Heart right ventricle (tissue), 16 donors: ENCODE data around the gene STIM2. TPM values are rescaled to one million over a fixed set of nuclear protein-coding genes. Genes with fewer than 3 reads are reported as not detected.

Experiments
- ATAC-seq, 8 donors: fragments of 200-7000 bp; cut with Tn5 transposase; one replicate each; pipeline ENCODE4 v1.9.1; 2020; ENCODE audit warnings: mild to moderate bottlenecking in 8 of 8, moderate library complexity in 8 of 8, moderate number of reproducible peaks in 1 of 8
- DNase-seq, 2 donors: peaks; one replicate each; pipeline ENCODE4 v3.0.0-alpha.2; 2020
- H3K27ac ChIP-seq, 10 donors: fragments of 200-600 bp; sonication (generic) in 2 of 10; one replicate each; pipeline versions ENCODE4 v1.5.0 to v1.8.0; 2020 to 2022; ENCODE audit warnings: mild to moderate bottlenecking in 3 of 10
- H3K27me3 ChIP-seq, 7 donors: fragments of 200-600 bp; one replicate each; pipeline ENCODE4 v1.8.0; 2021 to 2022; ENCODE audit warnings: mild to moderate bottlenecking in 2 of 7
- H3K36me3 ChIP-seq, 9 donors: fragments of 200-600 bp; sonication (generic) in 1 of 9; one replicate each; pipeline versions ENCODE4 v1.5.0 to v1.8.0; 2020 to 2022; ENCODE audit warnings: mild to moderate bottlenecking in 2 of 9
- H3K4me1 ChIP-seq, 9 donors: fragments of 200-600 bp; sonication (generic) in 1 of 9; one replicate each; pipeline versions ENCODE4 v1.5.0 to v1.8.0; 2020 to 2022; ENCODE audit warnings: mild to moderate bottlenecking in 4 of 9
- H3K4me3 ChIP-seq, 10 donors: fragments of 200-600 bp; sonication (generic) in 2 of 10; one replicate each; pipeline versions ENCODE4 v1.5.0 to v1.8.0; 2020 to 2022; ENCODE audit warnings: mild to moderate bottlenecking in 7 of 10, moderate library complexity in 2 of 10
- H3K9me3 ChIP-seq, 11 donors: fragments of 200-600 bp in 10 of 11; sonication (generic) in 2 of 11; one replicate each; pipeline versions ENCODE4 v1.5.0 to v1.8.0; 2013 to 2022; ENCODE audit warnings: mild to moderate bottlenecking in 2 of 11, control low read depth in 1 of 11, moderate library complexity in 1 of 11
- WGBS, 2 donors: extraction: QIAGEN DNeasy Blood & Tissue Kit; methylation state at CpG; one replicate each; pipeline ENCODE4 v1.1.7; 2013; ENCODE audit warnings: inconsistent platforms in 1 of 2; 5-methylcytosine and 5-hydroxymethylcytosine counted together
- intact Hi-C, 10 donors: fragments of 100-400 bp; cut with DNase I; formaldehyde crosslinking; loops; one replicate each; pipeline versions ENCODE4 v1.11.1 to v1.14.2; 2022
- polyA plus RNA-seq, 2 donors: library from polyadenylated mRNA; stranded (reverse); fragments of 200-250 nt; gene quantifications; one replicate each; pipeline ENCODE4 v1.2.3, GENCODE V29; 2013
- total RNA-seq, 10 donors: library from RNA; stranded (reverse); fragmentation: NEBNext Ultra II Directional in 3 of 10; extraction: Animal tissue kit (Norgen Biotek cat#: 25700) in 3 of 10; gene quantifications; one replicate each; pipeline versions ENCODE4 v1.2.1 to v1.2.4, GENCODE V29; 2021 to 2023
- TF ChIP-seq, protein P1 (sequence below), 9 donors: fragments of 200-600 bp; sonication (generic) in 2 of 9; IDR thresholded peaks; one replicate each; pipeline versions ENCODE4 v1.5.0 to v1.8.0; 2021 to 2022; ENCODE audit warnings: antibody characterized with exemption in 9 of 9, mild to moderate bottlenecking in 5 of 9, moderate library complexity in 1 of 9
- donor health status: Arrhythmogenic right ventricular cardiomyopathy.
- donor health status: ischemic (EF 13 %, LVEDD 7.1; RV severe dilation, severe dysfunction).
- donor health status: healthy with polysubstance abuse.
- donor health status: DM: no; HTN: yes; CAD: no.
- donor health status: DM: no; HTN: no; CAD: no.
- donor health status: ischemic (EF 25% LVEDD 6.9; RV normal size, moderate dysfunction).
- donor health status: ischemic (EF 25% LVEDD 5.7; RV mildly dilated, moderate dysfunction).
- donor health status: healthy.
- donor health status: DM: yes; HTN: yes; CAD: no.
- donor health status: Ischemic cardiomyopathy.
- donor health status: ischemic (EF 35%, LVEDD 5.7; RV mildly dilated, moderate dysfunction).
- donor health status: nonischemic (EF 11% LVEDD 7.7; RV severe dilation, severe dysfunction).
- donor health status: DM: yes; HTN: yes; CAD: no.
- donor health status: PGD.
- donor health status: ischemic (EF 29% LVEDD 5.4; RV normal size, mild dysfunction).
- donor health status: nonischemic (EF 23%, LVEDD 6.1; RV moderate dilation, normal function).

STIM2 gene
- total and polyA plus RNA-seq, 12 donors, result 5.2 to 13.5 (median 9.6) TPM

DNA sequence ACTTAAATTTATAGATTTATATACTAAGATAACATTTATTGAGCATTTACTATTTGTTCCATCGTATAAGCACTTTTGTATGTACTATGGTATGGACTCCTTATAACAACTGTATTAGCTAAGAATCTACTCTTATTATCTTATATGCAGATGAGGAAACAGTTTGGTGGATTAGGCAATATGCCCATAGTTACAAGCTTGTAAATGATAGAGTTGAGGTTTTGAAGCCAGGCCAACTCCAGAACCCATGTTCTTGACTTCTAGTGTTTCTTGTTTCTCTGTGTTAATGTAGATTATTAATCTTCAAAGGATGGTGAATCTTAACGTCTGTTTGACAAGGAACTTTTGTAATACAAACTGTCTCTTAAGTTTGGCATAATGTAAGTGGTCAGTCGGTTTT is 71.3 kb downstream of the STIM2 start:
- peaks cover 0 to 9% (median 0%) of the 10 kb centered on the region in 9 donors for H3K4me1 ChIP-seq
- H3K27me3 ChIP-seq, result no peaks in the 10 kb centered on the region
- no peak for ATAC-seq
- no peaks in the 10 kb centered on the region for H3K36me3 ChIP-seq
- 89 to 94% methylated on average over 3 of the region's 3 CpGs for WGBS, 2 donors
- intact Hi-C loops, result no loop called here
- H3K27ac ChIP-seq, result no peak overlapping the region
- H3K9me3 ChIP-seq, result no peaks in the 10 kb centered on the region
- TF ChIP-seq, protein P1, sequence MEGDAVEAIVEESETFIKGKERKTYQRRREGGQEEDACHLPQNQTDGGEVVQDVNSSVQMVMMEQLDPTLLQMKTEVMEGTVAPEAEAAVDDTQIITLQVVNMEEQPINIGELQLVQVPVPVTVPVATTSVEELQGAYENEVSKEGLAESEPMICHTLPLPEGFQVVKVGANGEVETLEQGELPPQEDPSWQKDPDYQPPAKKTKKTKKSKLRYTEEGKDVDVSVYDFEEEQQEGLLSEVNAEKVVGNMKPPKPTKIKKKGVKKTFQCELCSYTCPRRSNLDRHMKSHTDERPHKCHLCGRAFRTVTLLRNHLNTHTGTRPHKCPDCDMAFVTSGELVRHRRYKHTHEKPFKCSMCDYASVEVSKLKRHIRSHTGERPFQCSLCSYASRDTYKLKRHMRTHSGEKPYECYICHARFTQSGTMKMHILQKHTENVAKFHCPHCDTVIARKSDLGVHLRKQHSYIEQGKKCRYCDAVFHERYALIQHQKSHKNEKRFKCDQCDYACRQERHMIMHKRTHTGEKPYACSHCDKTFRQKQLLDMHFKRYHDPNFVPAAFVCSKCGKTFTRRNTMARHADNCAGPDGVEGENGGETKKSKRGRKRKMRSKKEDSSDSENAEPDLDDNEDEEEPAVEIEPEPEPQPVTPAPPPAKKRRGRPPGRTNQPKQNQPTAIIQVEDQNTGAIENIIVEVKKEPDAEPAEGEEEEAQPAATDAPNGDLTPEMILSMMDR (IDR thresholded peaks at IDR 0.05), result no peak
- DNase-seq, result no peak
- H3K4me3 ChIP-seq, result no peak overlapping the region

DNA sequence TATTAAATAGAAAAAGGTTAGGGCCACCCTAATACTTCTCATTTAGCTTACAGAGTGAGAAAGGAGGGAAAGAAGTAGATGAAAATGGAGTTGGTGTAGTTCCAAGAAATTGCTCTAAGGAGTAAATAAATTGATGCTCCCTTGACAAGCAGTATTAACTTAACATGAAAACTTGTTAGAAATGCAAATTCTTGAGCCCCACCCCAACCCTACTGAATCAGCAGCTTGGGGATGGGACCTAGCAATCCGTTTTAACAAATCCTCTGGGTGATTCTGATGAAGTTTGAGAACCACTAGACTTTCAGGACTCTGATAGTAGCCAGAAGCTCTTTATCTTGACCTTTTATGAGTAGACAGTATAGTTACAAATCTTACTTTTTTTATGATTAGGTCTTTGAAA is 74.8 kb downstream of the STIM2 start:
- Histone ChIP-seq H3K4me3 (no peak overlapping the region), H3K27me3 (no peaks in the 10 kb centered on the region), H3K36me3 (no peaks in the 10 kb centered on the region), H3K9me3 (no peaks in the 10 kb centered on the region), H3K4me1 (peaks cover 0 to 13% (median 6%) of the 10 kb centered on the region in 9 donors), H3K27ac (no peak overlapping the region)
- intact Hi-C loops, result no loop called here
- 81% methylated on average over 1 of the region's 1 CpG for WGBS, 2 donors
- TF ChIP-seq, protein P1 (IDR thresholded peaks at IDR 0.05), result no peak
- DNase-seq (no peak), ATAC-seq (no peak)

DNA sequence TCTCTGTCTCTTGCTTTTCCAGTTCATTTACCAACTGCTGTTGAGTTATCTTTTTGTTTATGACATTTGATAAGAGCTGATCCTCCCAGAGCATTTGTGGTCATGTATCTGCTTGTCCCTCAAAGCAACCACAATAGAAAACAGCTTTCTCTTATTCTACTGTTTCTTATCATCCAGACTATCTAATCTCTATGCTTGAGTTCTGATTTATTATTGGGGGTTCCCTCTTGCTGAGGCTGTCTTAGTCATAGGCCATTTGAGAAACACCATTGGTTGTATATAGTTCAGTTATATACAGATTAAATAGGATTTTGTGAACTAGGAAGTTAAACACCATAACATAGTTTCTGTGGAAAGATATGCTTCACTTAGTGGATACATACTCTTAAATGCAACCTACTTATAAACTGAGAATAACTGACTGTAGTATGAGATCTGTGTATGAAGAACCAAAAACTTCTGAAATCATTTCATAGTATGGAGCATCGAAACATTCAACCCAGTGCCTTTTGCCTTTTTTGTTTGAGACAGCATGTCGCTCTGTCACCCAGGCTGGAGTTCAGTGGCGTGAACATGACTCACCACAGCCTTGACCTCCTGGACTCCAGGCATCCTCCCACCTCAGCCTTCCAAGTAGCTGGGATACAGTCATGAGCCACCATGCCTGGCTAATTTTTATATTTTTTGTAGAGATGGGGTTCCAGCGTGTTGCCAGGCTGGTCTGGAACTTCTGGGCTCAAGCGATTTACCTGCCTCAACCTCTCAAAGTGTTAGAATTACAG is 75.8 kb downstream of the STIM2 start:
- peaks cover 0 to 21% (median 12%) of the 10 kb centered on the region in 9 donors for H3K4me1 ChIP-seq
- TF ChIP-seq, protein P1 (IDR thresholded peaks at IDR 0.05), result no peak
- no peak overlapping the region for H3K4me3 ChIP-seq
- H3K36me3 ChIP-seq, result no peaks in the 10 kb centered on the region
- H3K27me3 ChIP-seq, result no peaks in the 10 kb centered on the region
- no peak for DNase-seq
- ATAC-seq, result no peak
- WGBS, 2 donors, result 94 to 97% methylated on average over 5 of the region's 5 CpGs
- H3K9me3 ChIP-seq, result no peaks in the 10 kb centered on the region
- no peak overlapping the region for H3K27ac ChIP-seq
- intact Hi-C loops, result no loop called here

DNA sequence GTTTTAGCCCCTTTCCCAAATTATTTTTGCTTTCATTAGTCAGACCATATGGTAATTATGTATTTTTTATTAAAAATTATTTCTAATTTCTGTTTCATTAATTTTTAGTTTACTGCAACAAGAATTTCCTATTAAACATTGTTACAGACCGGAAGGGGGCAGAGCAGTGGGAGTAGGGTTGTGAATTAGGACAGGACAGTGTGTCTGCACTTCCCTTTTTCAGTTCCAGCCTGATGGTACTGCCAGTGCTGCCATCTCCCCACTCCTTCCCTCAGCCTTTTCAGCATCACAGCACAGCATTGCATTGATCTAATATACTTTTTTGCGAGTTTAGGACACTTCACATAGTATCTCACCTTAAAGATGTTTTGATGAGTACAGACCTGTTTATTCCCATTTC is 76.5 kb downstream of the STIM2 start:
- 89 to 91% methylated on average over 2 of the region's 2 CpGs for WGBS, 2 donors
- intact Hi-C loops, result no loop called here
- no peak overlapping the region for H3K27ac ChIP-seq
- DNase-seq (no peak), ATAC-seq (no peak)
- H3K9me3 ChIP-seq, result no peaks in the 10 kb centered on the region
- no peaks in the 10 kb centered on the region for H3K27me3 ChIP-seq
- H3K36me3 ChIP-seq, result no peaks in the 10 kb centered on the region
- no peak overlapping the region for H3K4me3 ChIP-seq
- TF ChIP-seq, protein P1 (IDR thresholded peaks at IDR 0.05), result no peak
- peaks cover 0 to 25% (median 12%) of the 10 kb centered on the region in 9 donors for H3K4me1 ChIP-seq
